Parathyroid adenoma (tissue), 2 donors: ENCODE results near the gene WFS1.

Experiments used
- H2AFZ ChIP-seq: fragments of 300-600 bp; sonication (generic); one replicate; pipeline ENCODE4 v1.7.0; 2017; ENCODE audit warnings: antibody characterized with exemption, mild to moderate bottlenecking
- H3K27ac ChIP-seq: fragments of 300-600 bp; sonication (generic); one replicate; pipeline ENCODE4 v1.7.0; 2017
- H3K27me3 ChIP-seq: fragments of 300-600 bp; sonication (generic); one replicate; pipeline ENCODE4 v1.7.0; 2017; ENCODE audit warnings: low read length; ENCODE audit not compliant: control insufficient read depth, insufficient read depth
- H3K36me3 ChIP-seq: fragments of 300-600 bp; sonication (generic); one replicate; pipeline ENCODE4 v1.7.0; 2017; ENCODE audit warnings: low read length; ENCODE audit not compliant: control insufficient read depth, insufficient read depth
- H3K4me1 ChIP-seq: fragments of 300-600 bp; sonication (generic); one replicate; pipeline ENCODE4 v1.7.0; 2017; ENCODE audit warnings: control low read depth
- H3K4me2 ChIP-seq: fragments of 300-600 bp; sonication (generic); one replicate; pipeline ENCODE4 v1.7.0; 2017; ENCODE audit warnings: low read length
- H3K4me3 ChIP-seq: fragments of 300-600 bp; sonication (generic); one replicate; pipeline ENCODE4 v1.7.0; 2017; ENCODE audit warnings: low read depth, low read length
- H3K79me2 ChIP-seq: fragments of 300-600 bp; sonication (generic); one replicate; pipeline ENCODE4 v1.7.0; 2017; ENCODE audit warnings: control low read depth
- H3K9ac ChIP-seq: fragments of 300-600 bp; sonication (generic); one replicate; pipeline ENCODE4 v1.7.0; 2017; ENCODE audit warnings: mild to moderate bottlenecking
- H3K9me3 ChIP-seq: fragments of 300-600 bp; sonication (generic); one replicate; pipeline ENCODE4 v1.7.0; 2017; ENCODE audit warnings: low read length; ENCODE audit not compliant: control insufficient read depth
- TF ChIP-seq, protein P1 (sequence below): fragments of 300-600 bp; sonication (generic); IDR thresholded peaks from one replicate; pipeline ENCODE4 v1.7.0; 2017; ENCODE audit warnings: antibody characterized with exemption, mild to moderate bottlenecking
- donor health status: primary hyperparathyroidism.

Gene WFS1

GRCh38 chr4:6239968-6240367 lies 29.7 kb upstream of the WFS1 start:
- H3K4me2 ChIP-seq = no peak overlapping the region
- H3K9ac ChIP-seq = no peak overlapping the region
- TF ChIP-seq, protein P1, sequence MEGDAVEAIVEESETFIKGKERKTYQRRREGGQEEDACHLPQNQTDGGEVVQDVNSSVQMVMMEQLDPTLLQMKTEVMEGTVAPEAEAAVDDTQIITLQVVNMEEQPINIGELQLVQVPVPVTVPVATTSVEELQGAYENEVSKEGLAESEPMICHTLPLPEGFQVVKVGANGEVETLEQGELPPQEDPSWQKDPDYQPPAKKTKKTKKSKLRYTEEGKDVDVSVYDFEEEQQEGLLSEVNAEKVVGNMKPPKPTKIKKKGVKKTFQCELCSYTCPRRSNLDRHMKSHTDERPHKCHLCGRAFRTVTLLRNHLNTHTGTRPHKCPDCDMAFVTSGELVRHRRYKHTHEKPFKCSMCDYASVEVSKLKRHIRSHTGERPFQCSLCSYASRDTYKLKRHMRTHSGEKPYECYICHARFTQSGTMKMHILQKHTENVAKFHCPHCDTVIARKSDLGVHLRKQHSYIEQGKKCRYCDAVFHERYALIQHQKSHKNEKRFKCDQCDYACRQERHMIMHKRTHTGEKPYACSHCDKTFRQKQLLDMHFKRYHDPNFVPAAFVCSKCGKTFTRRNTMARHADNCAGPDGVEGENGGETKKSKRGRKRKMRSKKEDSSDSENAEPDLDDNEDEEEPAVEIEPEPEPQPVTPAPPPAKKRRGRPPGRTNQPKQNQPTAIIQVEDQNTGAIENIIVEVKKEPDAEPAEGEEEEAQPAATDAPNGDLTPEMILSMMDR = no peak
- H2AFZ ChIP-seq = no peak overlapping the region
- no peaks in the 10 kb centered on the region for H3K9me3 ChIP-seq
- no peak overlapping the region for H3K4me3 ChIP-seq
- no peaks in the 10 kb centered on the region for H3K79me2 ChIP-seq
- H3K27me3 ChIP-seq = no peaks in the 10 kb centered on the region
- H3K4me1 ChIP-seq = no peaks in the 10 kb centered on the region
- no peak overlapping the region for H3K27ac ChIP-seq
- H3K36me3 ChIP-seq = no peaks in the 10 kb centered on the region

- no peaks in the 10 kb centered on the region for H3K27me3 ChIP-seq
Measured at GRCh38 chr4:6241062-6241845, 28.4 kb upstream of the WFS1 start.

DNA sequence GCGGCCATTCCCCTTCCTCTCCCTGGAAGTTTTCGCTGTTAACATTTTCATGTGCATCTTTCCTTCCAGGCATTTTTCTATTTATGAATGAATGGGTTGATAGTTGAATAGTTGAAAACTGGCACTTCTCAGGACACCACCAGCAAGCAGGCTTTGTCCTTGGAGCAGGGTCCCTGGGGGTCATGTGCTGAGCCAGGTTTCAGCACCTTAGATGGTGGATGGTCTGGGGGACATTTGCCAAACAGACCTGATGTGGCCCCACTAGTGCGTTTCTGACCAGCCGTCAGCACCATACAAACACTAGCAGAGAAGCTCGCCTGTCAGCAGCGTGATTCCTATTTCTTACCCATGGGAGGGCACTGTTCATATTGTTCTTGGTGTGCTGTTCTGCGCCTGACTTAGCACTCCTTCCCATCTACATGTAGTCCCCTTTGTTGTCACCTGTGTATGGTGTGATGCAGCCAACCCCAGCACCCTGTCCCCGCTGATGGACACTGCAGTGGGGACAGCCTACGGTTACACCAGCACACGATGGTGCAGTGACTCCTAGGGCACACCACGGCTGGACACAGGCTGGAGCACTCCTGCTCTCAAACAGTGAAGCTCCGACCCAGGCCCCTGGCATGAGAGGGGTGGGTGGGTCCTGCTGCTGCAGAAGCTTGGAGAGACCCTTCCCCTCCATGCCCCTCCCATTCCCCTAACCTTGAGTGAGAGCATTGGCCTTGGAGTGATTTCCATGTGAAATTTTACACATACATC lies 27.2 kb upstream of the WFS1 start:
- Histone ChIP-seq H3K4me3 (no peak overlapping the region), H3K27ac (no peak overlapping the region), H3K36me3 (no peaks in the 10 kb centered on the region), H3K9ac (no peak overlapping the region), H3K4me1 (no peaks in the 10 kb centered on the region), H3K27me3 (no peaks in the 10 kb centered on the region), H2AFZ (no peak overlapping the region), H3K79me2 (no peaks in the 10 kb centered on the region), H3K4me2 (no peak overlapping the region), H3K9me3 (no peaks in the 10 kb centered on the region)
- TF ChIP-seq, protein P1 = no peak

More at GRCh38 chr4:6241062-6241845, 28.4 kb upstream of the WFS1 start:
- Histone ChIP-seq H3K4me1 (no peaks in the 10 kb centered on the region), H3K9ac (no peak overlapping the region), H3K36me3 (no peaks in the 10 kb centered on the region), H3K79me2 (no peaks in the 10 kb centered on the region), H3K4me3 (no peak overlapping the region), H3K27ac (no peak overlapping the region), H2AFZ (no peak overlapping the region), H3K4me2 (no peak overlapping the region), H3K9me3 (no peaks in the 10 kb centered on the region)
- TF ChIP-seq, protein P1 = no peak

DNA sequence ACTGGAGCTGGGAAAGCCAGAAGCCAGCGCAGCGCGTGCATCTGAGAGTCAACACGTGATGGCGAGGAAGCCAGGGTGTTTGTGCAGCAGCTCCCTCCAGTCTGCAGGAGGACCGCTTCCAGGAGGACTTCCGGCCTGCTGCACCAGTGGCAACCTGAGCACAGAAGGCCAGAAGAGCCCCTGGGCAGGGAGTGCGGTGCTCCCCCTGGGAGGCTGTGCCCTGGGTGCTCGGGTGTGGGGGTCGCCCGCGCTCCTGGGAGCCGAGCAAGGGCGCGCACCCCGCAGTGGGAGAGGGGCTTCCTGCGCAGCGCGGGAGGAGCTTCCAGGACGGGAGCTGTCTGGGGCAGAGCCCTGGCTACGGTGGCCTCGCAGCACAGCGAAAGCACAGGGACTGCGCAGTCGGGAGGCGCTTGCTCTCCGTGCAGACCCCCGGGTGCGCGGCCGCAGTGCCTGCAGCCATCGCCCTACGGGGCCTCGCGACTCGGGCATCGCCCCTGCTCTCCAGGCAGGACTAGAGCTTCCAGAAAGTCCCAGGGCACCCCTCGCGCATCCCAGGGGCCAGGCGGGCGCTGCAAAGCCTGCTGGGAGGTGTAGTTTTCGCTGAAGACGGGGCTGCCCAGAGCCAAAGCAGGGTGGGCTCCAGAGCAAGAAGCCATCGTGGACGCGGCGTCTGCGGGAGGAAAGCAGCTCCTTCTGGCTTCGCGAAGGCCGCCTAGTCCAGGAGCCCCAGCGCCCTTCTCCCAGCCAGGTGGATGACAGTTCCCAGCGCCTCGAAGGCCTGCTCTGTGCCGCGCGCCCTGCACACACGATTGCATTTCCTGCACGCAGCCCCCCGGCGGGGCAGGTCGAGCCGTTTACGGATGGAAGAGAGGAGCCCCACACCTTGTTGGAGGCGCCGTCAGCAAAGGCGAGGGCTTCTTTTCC lies 24.1 kb upstream of the WFS1 start:
- H3K4me2 ChIP-seq = peak overlapping the region; percentile 50
- H3K27me3 ChIP-seq = no peaks in the 10 kb centered on the region
- no peaks in the 10 kb centered on the region for H3K36me3 ChIP-seq
- TF ChIP-seq, protein P1 = no peak
- H3K4me3 ChIP-seq = no peak overlapping the region
- no peaks in the 10 kb centered on the region for H3K9me3 ChIP-seq
- H3K9ac ChIP-seq = no peak overlapping the region
- no peak overlapping the region for H3K27ac ChIP-seq
- H3K79me2 ChIP-seq = no peaks in the 10 kb centered on the region
- H2AFZ ChIP-seq = peak overlapping the region; percentile 42
- no peaks in the 10 kb centered on the region for H3K4me1 ChIP-seq
